SK-N-SH treated with all-trans-retinoic acid at 6 μM for 48 hours (cell line): Measurements from ENCODE around the gene GLB1L3.

Source experiments
- BACH2 ChIP-seq: fragments of 250-450 bp; sonication (Bioruptor Pico); IDR thresholded peaks from 2 replicates; pipeline ENCODE4 v1.9.0; 2021; ENCODE audit warnings: mild to moderate bottlenecking, borderline replicate concordance
- OSR1 ChIP-seq: fragments of 250-450 bp; sonication (Bioruptor Pico); IDR thresholded peaks from 2 replicates; pipeline ENCODE4 v1.8.0; 2022; ENCODE audit warnings: moderate library complexity, mild to moderate bottlenecking, inconsistent platforms
- RARB ChIP-seq: fragments of 250-450 bp; sonication (Bioruptor Pico); IDR thresholded peaks from 2 replicates; pipeline ENCODE4 v1.8.0; 2021; ENCODE audit warnings: mild to moderate bottlenecking, moderate library complexity
- ZNF8 ChIP-seq: fragments of 450-650 bp; formaldehyde crosslinking; IDR thresholded peaks from 2 replicates; pipeline ENCODE4 v1.5.0; 2020; ENCODE audit warnings: mild to moderate bottlenecking, moderate library complexity
- TF ChIP-seq, protein P1 (sequence below): fragments of 250-450 bp; sonication (Bioruptor Pico); IDR thresholded peaks from 2 replicates; pipeline ENCODE4 v1.5.1; 2020; ENCODE audit warnings: low read depth, mild to moderate bottlenecking, moderate library complexity

GRCh38 chr11:134235399-134235798 is 40.8 kb upstream of the GLB1L3 start:
- TF ChIP-seq, protein P1, sequence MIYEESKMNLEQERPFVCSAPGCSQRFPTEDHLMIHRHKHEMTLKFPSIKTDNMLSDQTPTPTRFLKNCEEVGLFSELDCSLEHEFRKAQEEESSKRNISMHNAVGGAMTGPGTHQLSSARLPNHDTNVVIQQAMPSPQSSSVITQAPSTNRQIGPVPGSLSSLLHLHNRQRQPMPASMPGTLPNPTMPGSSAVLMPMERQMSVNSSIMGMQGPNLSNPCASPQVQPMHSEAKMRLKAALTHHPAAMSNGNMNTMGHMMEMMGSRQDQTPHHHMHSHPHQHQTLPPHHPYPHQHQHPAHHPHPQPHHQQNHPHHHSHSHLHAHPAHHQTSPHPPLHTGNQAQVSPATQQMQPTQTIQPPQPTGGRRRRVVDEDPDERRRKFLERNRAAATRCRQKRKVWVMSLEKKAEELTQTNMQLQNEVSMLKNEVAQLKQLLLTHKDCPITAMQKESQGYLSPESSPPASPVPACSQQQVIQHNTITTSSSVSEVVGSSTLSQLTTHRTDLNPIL (CRISPR knock-in tag), result no peak
- no peak for TF ChIP-seq BACH2 (CRISPR knock-in tag)
- no peak for TF ChIP-seq OSR1
- TF ChIP-seq RARB (CRISPR knock-in tag), result no peak
- TF ChIP-seq ZNF8 (CRISPR knock-in tag), result no peak
